ENCODE results near the gene PRKAB1.

DNA sequence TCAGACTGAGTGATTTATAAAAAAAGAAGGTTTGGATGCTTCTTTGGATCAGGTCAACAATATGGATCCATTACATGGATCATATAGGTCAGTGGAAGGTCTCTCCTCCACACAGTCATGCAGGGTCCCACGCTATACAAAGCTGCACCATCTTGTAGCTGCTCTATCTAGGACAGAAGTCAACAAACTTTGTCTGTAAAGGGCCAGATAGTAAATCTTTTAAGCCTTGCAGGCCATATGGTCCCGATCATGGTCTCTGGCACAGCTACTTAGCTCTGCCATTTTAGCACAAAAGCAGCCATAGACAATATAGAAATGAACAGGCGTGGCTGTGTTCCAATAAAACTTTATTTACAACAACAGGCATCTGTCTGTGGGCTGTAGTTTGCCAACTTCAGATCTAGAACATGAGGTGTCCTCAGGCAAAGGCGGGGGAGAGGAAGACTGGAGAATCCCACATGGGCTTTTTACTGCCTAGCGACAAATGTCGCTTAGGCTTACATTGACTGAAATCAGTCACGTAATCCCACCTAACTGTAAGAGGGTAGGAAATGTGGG is 37.6 kb upstream of the PRKAB1 start:
- TF ChIP-seq, protein P1, sequence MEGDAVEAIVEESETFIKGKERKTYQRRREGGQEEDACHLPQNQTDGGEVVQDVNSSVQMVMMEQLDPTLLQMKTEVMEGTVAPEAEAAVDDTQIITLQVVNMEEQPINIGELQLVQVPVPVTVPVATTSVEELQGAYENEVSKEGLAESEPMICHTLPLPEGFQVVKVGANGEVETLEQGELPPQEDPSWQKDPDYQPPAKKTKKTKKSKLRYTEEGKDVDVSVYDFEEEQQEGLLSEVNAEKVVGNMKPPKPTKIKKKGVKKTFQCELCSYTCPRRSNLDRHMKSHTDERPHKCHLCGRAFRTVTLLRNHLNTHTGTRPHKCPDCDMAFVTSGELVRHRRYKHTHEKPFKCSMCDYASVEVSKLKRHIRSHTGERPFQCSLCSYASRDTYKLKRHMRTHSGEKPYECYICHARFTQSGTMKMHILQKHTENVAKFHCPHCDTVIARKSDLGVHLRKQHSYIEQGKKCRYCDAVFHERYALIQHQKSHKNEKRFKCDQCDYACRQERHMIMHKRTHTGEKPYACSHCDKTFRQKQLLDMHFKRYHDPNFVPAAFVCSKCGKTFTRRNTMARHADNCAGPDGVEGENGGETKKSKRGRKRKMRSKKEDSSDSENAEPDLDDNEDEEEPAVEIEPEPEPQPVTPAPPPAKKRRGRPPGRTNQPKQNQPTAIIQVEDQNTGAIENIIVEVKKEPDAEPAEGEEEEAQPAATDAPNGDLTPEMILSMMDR (IDR thresholded peaks at IDR 0.05), result no peak
- no peak for TF ChIP-seq POLR2A (IDR thresholded peaks at IDR 0.05; ENCODE audit: low read depth)
